Right lobe of liver (tissue), 4 donors: Measurements from ENCODE around the gene CD151.

ENCODE experiments used
- CTCF ChIP-seq, 4 donors: fragments of 200-600 bp in 3 of 4; fragments of 450-650 bp in 1 of 4; IDR thresholded peaks; one replicate each; pipeline versions ENCODE4 v1.5.1 to v1.8.0; 2016 to 2022; ENCODE audit warnings: antibody characterized with exemption in 4 of 4, mild to moderate bottlenecking in 2 of 4
- POLR2A ChIP-seq: fragments of 450-650 bp; IDR thresholded peaks from one replicate; pipeline ENCODE4 v1.6.1; 2017; ENCODE audit warnings: antibody characterized with exemption, mild to moderate bottlenecking
- donor health status: DM: no; HTN: no; CAD: no.
- donor health status: DM: no; HTN: no; CAD: no.
- donor health status: DM: no; HTN: yes; CAD: no.

- TF ChIP-seq CTCF (IDR thresholded peaks at IDR 0.05) (no peak), POLR2A (no peak)
Observed at GRCh38 chr11:825366-826226, 7.2 kb upstream of the CD151 start.
